ENCODE data around the gene CDCA4. TPM values are rescaled to one million over a fixed set of nuclear protein-coding genes. Genes with fewer than 3 reads are reported as not detected.

CDCA4 gene
- polyA plus RNA-seq, 1 donor from 2014 or later, result 5.4 TPM

GRCh38 chr14:105006831-105007592 lies 13.9 kb downstream of the CDCA4 start:
- no peaks in the 10 kb centered on the region for H3K9me3 ChIP-seq (ENCODE audit: low read length)
- H3F3A ChIP-seq (ENCODE audit: insufficient read depth, low read length, poor library complexity, severe bottlenecking), result no peaks in the 10 kb centered on the region
- no peak overlapping the region for H2AFZ ChIP-seq (ENCODE audit: low read depth, low read length)
- H3K4me2 ChIP-seq (ENCODE audit: low read length), result no peak overlapping the region
- no peaks in the 10 kb centered on the region for H3K9me2 ChIP-seq (ENCODE audit: insufficient read depth, low read length)
- H3K9ac ChIP-seq (ENCODE audit: low read length), result no peak overlapping the region
- no peaks in the 10 kb centered on the region for H3K27me3 ChIP-seq (ENCODE audit: insufficient read depth, low read depth, low read length)
- peaks cover 5% of the 10 kb centered on the region for H3K79me2 ChIP-seq (replicated peaks; ENCODE audit: insufficient read depth, low read length)
- H3K36me3 ChIP-seq (ENCODE audit: insufficient read depth, low read length), result no peaks in the 10 kb centered on the region
- no peak overlapping the region for H3K4me3 ChIP-seq (ENCODE audit: low read length)
- no peaks in the 10 kb centered on the region for H4K20me1 ChIP-seq (ENCODE audit: insufficient read depth)
- no peak overlapping the region for H3K27ac ChIP-seq (ENCODE audit: low read length)
- TF ChIP-seq RAD21 (conservative IDR thresholded peaks at IDR 0.05) (no peak), MXI1 (conservative IDR thresholded peaks at IDR 0.05; ENCODE audit: poor library complexity, severe bottlenecking) (no peak)

- H3K27ac ChIP-seq (ENCODE audit: low read length), result no peak overlapping the region
- no peak overlapping the region for H3K4me2 ChIP-seq (ENCODE audit: low read length)
- no peak overlapping the region for H2AFZ ChIP-seq (ENCODE audit: low read depth, low read length)
- H3K9me3 ChIP-seq (ENCODE audit: low read length), result no peaks in the 10 kb centered on the region
- no peaks in the 10 kb centered on the region for H4K20me1 ChIP-seq (ENCODE audit: insufficient read depth)
- H3K9me2 ChIP-seq (ENCODE audit: insufficient read depth, low read length), result no peaks in the 10 kb centered on the region
- no peak overlapping the region for H3K9ac ChIP-seq (ENCODE audit: low read length)
- H3K79me2 ChIP-seq (replicated peaks; ENCODE audit: insufficient read depth, low read length), result peaks cover 5% of the 10 kb centered on the region
- TF ChIP-seq SMC3 (conservative IDR thresholded peaks at IDR 0.05; ENCODE audit: poor library complexity) (no peak), EP300 (conservative IDR thresholded peaks at IDR 0.05; ENCODE audit: poor library complexity, severe bottlenecking) (no peak), MXI1 (conservative IDR thresholded peaks at IDR 0.05; ENCODE audit: poor library complexity, severe bottlenecking) (no peak), REST (IDR thresholded peaks at IDR 0.05; ENCODE audit: borderline replicate concordance) (no peak), TAF1 (IDR thresholded peaks at IDR 0.05; ENCODE audit: low read depth) (no peak)
- TF ChIP-seq, protein P1, sequence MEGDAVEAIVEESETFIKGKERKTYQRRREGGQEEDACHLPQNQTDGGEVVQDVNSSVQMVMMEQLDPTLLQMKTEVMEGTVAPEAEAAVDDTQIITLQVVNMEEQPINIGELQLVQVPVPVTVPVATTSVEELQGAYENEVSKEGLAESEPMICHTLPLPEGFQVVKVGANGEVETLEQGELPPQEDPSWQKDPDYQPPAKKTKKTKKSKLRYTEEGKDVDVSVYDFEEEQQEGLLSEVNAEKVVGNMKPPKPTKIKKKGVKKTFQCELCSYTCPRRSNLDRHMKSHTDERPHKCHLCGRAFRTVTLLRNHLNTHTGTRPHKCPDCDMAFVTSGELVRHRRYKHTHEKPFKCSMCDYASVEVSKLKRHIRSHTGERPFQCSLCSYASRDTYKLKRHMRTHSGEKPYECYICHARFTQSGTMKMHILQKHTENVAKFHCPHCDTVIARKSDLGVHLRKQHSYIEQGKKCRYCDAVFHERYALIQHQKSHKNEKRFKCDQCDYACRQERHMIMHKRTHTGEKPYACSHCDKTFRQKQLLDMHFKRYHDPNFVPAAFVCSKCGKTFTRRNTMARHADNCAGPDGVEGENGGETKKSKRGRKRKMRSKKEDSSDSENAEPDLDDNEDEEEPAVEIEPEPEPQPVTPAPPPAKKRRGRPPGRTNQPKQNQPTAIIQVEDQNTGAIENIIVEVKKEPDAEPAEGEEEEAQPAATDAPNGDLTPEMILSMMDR (IDR thresholded peaks at IDR 0.05; ENCODE audit: poor library complexity, severe bottlenecking), result no peak
- H3K4me3 ChIP-seq (ENCODE audit: low read length), result no peak overlapping the region
- H3K36me3 ChIP-seq (ENCODE audit: insufficient read depth, low read length), result no peaks in the 10 kb centered on the region
- H3F3A ChIP-seq (ENCODE audit: insufficient read depth, low read length, poor library complexity, severe bottlenecking), result no peaks in the 10 kb centered on the region
- no peaks in the 10 kb centered on the region for H3K27me3 ChIP-seq (ENCODE audit: insufficient read depth, low read depth, low read length)
Observed at GRCh38 chr14:105005929-105006830, 14.7 kb downstream of the CDCA4 start.

Data from neural cell (in vitro differentiated cells).